Measurements from ENCODE around the gene BABAM2.

The BABAM2 gene

GRCh38 chr2:27940090-27940671 is 49.7 kb downstream of the BABAM2 start:
- no peaks in the 10 kb centered on the region for H3K9me3 ChIP-seq (ENCODE audit: insufficient read depth, low read length, severe bottlenecking)
- DNase-seq, result no peak

GRCh38 chr2:27940982-27941381 is 50.5 kb downstream of the BABAM2 start:
- ATAC-seq (ENCODE audit: insufficient read depth, low read depth), result no peak
- Histone ChIP-seq H3K4me1 (ENCODE audit: insufficient read depth, low read length) (no peaks in the 10 kb centered on the region), H3K4me2 (ENCODE audit: insufficient read depth, low read length) (no peak overlapping the region)

More at GRCh38 chr2:27940090-27940671, 49.7 kb downstream of the BABAM2 start:
- Histone ChIP-seq H3K4me1 (ENCODE audit: insufficient read depth, low read length) (no peaks in the 10 kb centered on the region), H4K20me1 (ENCODE audit: insufficient read depth, low read length) (no peaks in the 10 kb centered on the region), H3K27me3 (ENCODE audit: insufficient read depth, low read length, poor library complexity) (no peaks in the 10 kb centered on the region), H3K4me3 (ENCODE audit: low read depth in 1 of 2, low read length in 2 of 2) (no peak overlapping the region), H3K9ac (ENCODE audit: low read depth, low read length) (no peak overlapping the region), H2AFZ (ENCODE audit: low read depth, low read length) (no peak overlapping the region), H3K4me2 (ENCODE audit: insufficient read depth, low read length) (no peak overlapping the region), H3K27ac (ENCODE audit: low read length) (no peak overlapping the region), H3K36me3 (ENCODE audit: insufficient read depth, low read length) (peaks cover 6% of the 10 kb centered on the region; the same call in 1 of the 2 replicates), H3K79me2 (ENCODE audit: insufficient read depth, low read length) (peaks cover 3% of the 10 kb centered on the region; the same call in 1 of the 2 replicates)
- TF ChIP-seq CTCF (IDR thresholded peaks at IDR 0.05; ENCODE audit: borderline replicate concordance, extremely low read depth, low read length, poor library complexity, severe bottlenecking) (no peak), EZH2 (IDR thresholded peaks at IDR 0.05; ENCODE audit: borderline replicate concordance, low read depth, low read length, severe bottlenecking) (no peak)
- no peak for ATAC-seq (ENCODE audit: insufficient read depth, low read depth)

GRCh38 chr2:27942612-27943547 is 52.4 kb downstream of the BABAM2 start:
- Histone ChIP-seq H4K20me1 (ENCODE audit: insufficient read depth, low read length) (no peaks in the 10 kb centered on the region), H3K4me1 (ENCODE audit: insufficient read depth, low read length) (peaks cover 5% of the 10 kb centered on the region; the same call in 1 of the 2 replicates), H3K4me2 (ENCODE audit: insufficient read depth, low read length) (no peak overlapping the region), H3K36me3 (ENCODE audit: insufficient read depth, low read length) (peaks cover 6% of the 10 kb centered on the region; the same call in 1 of the 2 replicates), H2AFZ (ENCODE audit: low read depth, low read length) (no peak overlapping the region), H3K9me3 (ENCODE audit: insufficient read depth, low read length, severe bottlenecking) (no peaks in the 10 kb centered on the region), H3K4me3 (ENCODE audit: low read depth in 1 of 2, low read length in 2 of 2) (no peak overlapping the region), H3K27ac (ENCODE audit: low read length) (no peak overlapping the region), H3K9ac (ENCODE audit: low read depth, low read length) (no peak overlapping the region), H3K79me2 (ENCODE audit: insufficient read depth, low read length) (peaks cover 3% of the 10 kb centered on the region; the same call in 1 of the 2 replicates), H3K27me3 (ENCODE audit: insufficient read depth, low read length, poor library complexity) (no peaks in the 10 kb centered on the region)
- ATAC-seq (ENCODE audit: insufficient read depth, low read depth) (no peak), DNase-seq (no peak)
- TF ChIP-seq CTCF (IDR thresholded peaks at IDR 0.05; ENCODE audit: borderline replicate concordance, extremely low read depth, low read length, poor library complexity, severe bottlenecking), result no peak
- TF ChIP-seq EZH2 (IDR thresholded peaks at IDR 0.05; ENCODE audit: borderline replicate concordance, low read depth, low read length, severe bottlenecking), result no peak

More at GRCh38 chr2:27940982-27941381, 50.5 kb downstream of the BABAM2 start:
- H3K27me3 ChIP-seq (ENCODE audit: insufficient read depth, low read length, poor library complexity), result no peaks in the 10 kb centered on the region
- H3K36me3 ChIP-seq (ENCODE audit: insufficient read depth, low read length), result peaks cover 6% of the 10 kb centered on the region; the same call in 1 of the 2 replicates
- H4K20me1 ChIP-seq (ENCODE audit: insufficient read depth, low read length), result no peaks in the 10 kb centered on the region
- H3K9ac ChIP-seq (ENCODE audit: low read depth, low read length), result no peak overlapping the region
- no peaks in the 10 kb centered on the region for H3K9me3 ChIP-seq (ENCODE audit: insufficient read depth, low read length, severe bottlenecking)
- H3K27ac ChIP-seq (ENCODE audit: low read length), result no peak overlapping the region
- no peak overlapping the region for H3K4me3 ChIP-seq (ENCODE audit: low read depth in 1 of 2, low read length in 2 of 2)
- H2AFZ ChIP-seq (ENCODE audit: low read depth, low read length), result no peak overlapping the region
- H3K79me2 ChIP-seq (ENCODE audit: insufficient read depth, low read length), result peaks cover 3% of the 10 kb centered on the region; the same call in 1 of the 2 replicates
- no peak for TF ChIP-seq EZH2 (IDR thresholded peaks at IDR 0.05; ENCODE audit: borderline replicate concordance, low read depth, low read length, severe bottlenecking)
- TF ChIP-seq CTCF (IDR thresholded peaks at IDR 0.05; ENCODE audit: borderline replicate concordance, extremely low read depth, low read length, poor library complexity, severe bottlenecking), result no peak
- DNase-seq, result no peak

Measured in DND-41 (cell line).